Retina (tissue), 1 donor: ENCODE results near the gene POLR2L.

Experiments used
- DNase-seq: peaks from one replicate; pipeline ENCODE4 v3.0.0-alpha.2; 2016

POLR2L gene

DNA sequence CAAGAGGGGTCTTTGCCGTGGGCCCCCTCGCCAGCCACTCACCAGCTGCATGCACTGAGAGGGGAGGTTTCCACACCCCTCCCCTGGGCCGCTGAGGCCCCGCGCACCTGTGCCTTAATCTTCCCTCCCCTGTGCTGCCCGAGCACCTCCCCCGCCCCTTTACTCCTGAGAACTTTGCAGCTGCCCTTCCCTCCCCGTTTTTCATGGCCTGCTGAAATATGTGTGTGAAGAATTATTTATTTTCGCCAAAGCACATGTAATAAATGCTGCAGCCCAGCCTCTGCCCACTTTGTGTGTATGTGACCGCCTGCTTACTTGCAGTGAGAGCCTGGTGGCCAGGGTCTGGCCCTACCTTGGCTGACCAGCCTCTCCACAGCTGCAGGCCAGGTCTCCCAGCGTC lies 17.4 kb downstream of the POLR2L start:
- DNase-seq = no peak

DNA sequence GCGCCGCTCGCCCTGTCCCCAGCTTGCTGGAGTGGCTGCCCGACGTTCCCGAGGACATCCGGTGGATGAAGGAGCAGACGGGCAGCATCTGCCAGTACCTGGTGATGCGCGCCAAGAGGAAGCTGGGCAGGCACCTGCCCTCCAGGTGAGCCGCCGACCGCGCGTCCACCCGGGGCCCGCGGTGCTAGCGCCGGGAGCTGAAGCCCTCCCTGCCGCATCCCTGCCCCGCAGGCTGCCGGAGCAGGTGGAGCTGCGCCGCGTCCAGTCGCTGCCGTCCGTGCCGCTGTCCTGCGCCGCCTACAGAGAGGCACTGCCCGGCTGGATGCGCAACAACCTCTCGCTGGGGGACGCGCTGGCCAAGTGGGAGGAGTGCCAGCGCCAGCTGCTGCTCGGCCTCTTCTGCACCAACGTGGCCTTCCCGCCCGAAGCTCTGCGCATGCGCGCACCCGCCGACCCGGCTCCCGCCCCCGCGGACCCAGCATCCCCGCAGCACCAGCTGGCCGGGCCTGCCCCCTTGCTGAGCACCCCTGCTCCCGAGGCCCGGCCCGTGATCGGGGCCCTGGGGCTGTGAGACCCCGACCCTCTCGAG lies 17.9 kb downstream of the POLR2L start:
- peak; percentile 59 for DNase-seq

DNA sequence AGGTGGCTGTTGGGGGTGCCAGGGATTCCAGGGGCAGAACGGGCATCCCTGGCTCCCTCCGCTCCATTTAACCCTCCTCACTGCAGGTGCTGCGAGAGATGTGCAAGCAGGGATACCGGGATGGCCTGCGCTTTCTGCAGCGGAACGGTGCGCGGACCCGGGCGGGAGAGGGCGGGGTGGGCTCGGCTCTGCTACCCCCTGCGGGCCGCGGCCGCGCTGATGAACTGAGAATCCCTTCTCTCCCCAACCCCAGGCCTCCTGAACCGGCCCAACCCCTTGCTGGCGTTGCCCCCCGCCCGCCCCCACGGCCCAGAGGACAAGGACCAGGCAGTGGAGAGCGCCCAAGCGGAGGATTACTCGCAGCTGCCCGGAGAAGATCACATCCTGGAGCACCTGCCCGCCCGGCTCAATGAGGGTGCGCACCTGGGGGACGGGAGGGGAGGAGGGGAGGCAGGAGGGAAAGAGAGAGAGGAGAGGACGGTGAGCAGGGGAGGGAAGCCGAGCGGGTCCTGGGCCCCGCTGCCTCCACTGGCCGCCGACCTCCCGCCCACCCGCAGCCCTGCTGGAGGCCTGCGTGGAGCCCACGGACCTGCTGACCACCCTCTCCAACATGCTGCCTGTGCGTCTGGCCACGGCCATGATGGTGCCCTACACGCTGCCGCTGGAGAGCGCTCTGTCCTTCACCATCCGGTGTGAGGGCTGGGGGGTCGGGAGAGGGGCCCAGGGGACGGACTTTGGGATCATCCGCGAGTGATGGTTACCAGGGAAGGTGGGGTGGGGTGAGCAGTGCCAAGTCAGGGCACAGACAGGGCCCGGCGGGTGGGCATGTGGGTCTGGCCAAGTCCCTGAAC lies 18.7 kb downstream of the POLR2L start:
- no peak for DNase-seq

DNA sequence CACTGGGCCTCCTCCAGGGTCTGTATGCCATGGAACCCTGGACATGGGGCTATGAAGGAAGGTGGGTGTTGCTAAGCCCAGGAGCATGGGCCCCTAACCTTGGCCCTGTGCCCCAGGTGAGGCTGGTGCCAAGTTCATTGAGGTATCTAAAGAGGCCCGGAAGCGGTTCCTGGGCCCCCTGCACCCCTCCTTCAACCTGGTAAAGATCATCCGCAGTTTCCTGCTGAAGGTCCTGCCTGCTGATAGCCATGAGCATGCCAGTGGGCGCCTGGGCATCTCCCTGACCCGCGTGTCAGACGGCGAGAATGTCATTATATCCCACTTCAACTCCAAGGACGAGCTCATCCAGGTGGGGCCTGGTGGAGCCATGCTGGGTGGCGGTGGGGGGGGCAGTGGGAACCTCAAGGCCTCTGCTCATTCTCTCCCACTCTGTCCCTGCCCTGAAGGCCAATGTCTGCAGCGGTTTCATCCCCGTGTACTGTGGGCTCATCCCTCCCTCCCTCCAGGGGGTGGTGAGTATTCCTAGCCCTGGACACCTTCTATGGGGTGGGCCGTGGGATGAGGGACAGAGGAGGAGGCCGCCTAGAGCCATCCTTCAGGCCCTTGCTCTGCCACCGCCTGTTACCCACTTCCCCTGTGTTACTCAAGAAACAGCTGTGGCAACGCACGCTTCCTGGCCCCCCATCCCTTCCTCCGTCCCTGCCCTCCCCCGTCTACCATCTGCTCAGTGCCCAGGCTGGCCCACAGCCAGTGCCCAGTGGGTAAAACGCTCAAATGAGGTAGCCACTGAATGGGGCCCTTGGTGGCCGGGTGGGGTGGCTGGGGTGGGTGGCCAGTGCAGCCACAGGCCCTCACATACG lies 20.6 kb downstream of the POLR2L start:
- no peak for DNase-seq

DNA sequence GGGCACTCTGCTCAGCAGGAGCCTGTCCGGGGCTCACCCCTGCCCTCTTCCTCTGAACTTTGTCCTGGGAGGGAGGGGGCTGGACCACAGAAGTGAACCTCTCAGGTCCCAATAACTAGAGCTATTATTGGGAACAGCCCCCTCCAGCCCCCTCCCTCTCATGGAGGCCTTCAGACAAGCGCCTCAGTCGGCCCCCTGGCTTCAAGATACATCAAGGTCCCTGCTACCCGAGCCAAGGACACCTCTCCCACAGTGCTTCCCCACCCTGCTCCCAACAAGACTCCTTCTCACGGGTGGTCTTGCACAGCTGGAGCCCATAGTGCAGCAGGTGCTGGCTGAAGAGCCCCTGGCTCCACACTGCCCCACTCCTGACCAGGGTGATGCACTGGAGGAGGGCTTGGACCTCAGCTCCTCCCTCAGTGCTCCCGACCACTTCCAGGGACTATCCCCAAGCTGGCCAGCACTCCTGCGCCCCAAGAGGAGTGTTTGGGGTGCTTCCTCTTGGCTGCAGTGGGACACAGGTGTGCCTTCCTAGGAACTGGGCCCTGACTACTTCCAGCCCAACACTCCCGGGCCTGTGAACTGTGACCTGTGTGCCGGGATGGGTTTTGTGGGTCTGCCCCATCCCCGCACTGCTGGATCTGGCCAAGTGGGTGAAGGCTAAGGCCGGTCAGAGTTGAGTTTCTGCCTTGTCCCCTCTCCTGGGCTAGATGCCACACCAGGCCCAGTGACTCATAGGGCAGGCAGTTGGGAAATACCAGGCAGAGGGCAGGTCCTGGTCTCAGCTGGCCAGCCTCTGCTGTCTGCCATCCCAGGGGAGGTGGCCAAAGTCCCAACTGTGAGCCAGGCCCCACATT lies 21.4 kb downstream of the POLR2L start:
- DNase-seq = no peak

DNA sequence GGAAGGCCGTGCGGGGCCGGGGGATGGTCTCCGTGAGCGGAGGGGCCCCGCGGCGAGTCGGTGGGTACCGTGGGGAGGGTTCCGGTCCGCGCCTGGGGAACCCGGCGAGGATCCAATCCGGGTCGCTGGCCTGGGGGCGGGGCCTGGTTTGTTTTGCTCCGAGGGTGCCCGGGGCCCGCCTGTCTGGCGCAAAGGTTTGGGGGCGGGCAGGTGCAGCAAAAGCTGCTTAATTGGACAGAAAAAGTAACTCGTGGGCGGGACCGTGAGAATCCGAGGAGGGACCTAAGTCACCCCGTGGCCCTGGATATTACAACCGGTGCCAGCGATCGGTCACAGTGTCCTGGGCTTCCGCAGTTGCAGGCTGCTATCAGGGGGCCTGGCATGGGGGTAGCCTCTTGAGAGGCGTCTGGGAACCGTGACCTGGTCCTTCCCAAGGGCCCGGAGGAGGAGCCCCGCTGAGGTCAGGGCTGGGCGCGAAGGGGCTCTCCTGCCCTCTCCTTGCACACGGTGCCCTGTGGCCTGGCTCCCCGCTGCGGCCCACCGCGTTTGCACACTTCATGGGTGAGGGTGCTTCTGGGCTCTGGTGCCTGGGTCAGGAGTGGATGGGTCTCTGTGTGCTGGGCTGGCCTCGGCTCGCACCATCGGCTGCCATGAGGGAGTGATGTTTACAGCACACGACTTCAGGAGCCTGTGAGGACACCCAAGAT lies 22.2 kb downstream of the POLR2L start:
- peak; percentile 57 for DNase-seq

DNA sequence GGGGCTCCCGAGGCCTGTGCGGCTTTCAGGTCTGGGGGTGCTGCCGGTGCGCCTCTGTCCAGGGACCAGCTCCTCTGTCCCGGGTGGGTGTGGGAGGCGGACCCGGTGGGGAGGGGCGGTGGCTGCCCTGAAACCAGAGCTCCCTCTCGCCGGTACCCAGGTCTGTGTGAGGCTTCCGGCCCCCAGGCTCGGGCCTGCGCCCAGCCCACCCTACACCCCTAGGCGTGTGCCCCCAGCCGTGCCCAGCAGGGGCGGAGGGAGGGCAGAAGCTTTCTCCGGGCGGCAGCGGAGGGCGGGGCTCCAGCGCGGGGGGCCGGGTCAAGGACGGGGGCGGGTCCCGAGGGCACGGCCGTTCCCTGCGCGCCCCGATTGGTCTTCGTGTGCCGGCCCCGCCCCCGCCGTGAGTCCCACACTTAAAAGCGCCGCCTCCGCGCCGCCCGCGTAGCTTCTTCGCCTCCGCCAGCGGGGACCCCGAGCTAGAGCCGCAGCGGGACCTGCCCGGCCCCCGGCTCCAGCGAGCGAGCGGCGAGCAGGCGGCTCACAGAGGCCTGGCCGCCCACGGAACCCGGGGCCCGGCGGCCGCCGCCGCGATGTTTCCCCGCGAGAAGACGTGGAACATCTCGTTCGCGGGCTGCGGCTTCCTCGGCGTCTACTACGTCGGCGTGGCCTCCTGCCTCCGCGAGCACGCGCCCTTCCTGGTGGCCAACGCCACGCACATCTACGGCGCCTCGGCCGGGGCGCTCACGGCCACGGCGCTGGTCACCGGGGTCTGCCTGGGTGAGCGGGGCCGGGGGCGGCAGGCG lies 23.0 kb downstream of the POLR2L start:
- peak; percentile 81 for DNase-seq

DNA sequence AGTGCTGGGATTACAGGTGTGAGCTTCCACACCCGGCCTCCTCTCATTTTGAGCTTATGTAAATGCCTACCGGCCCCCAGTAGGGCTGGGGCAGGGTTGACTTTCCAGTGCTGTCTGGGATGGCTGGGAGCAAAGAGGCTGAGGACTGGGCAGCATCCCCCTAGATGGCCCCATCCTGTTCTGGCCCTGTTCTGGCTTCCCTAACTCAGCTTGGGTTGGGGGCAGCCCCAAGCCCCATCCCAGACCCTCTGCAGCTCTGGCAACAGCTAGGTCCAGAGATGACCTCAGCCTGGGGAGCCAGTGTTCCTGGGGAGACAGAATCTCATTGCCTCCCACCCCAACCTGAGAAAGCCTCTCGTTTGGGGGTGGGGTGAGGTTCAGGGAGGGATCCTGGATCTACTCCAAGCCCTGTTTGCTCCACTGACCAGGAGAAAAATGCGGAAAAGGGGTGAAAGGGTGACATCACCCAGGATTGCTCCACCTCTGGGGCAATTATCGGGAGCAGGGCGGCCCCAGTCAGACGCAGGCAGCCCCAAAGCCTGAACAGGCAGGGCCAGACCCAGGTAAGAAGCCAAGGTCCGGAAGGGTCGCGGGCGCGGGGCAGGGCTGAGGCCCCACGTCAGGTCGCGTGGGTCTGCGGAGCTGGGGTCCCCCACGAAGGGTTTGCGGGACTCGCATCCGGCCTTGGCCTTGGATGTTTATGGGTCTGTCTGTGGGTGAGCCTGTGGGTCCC lies 23.8 kb downstream of the POLR2L start, which contains the start of gene PNPLA2:
TSS of gene PNPLA2 (plus strand) at position 519 of the 733 bp plus-strand sequence. CDS start 805 bp downstream, outside the sequence.
- DNase-seq = peak; percentile 69

DNA sequence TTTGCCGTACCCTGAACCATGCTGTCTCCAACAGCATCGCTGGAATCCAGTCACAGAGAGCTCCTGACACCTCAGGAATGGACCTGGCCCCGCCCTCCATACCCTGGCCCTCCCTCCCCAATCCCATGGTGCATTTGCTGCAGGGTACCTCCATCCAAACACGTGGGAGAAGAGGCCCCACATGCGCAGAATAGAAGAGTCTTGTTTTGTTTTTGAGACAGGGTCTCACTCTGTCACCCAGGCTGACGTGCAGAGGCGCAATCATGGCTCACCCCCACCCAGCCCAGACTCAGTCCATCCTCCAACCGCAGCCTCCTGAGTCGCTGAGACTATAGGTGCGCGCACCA lies 25.9 kb downstream of the POLR2L start:
- DNase-seq = no peak

DNA sequence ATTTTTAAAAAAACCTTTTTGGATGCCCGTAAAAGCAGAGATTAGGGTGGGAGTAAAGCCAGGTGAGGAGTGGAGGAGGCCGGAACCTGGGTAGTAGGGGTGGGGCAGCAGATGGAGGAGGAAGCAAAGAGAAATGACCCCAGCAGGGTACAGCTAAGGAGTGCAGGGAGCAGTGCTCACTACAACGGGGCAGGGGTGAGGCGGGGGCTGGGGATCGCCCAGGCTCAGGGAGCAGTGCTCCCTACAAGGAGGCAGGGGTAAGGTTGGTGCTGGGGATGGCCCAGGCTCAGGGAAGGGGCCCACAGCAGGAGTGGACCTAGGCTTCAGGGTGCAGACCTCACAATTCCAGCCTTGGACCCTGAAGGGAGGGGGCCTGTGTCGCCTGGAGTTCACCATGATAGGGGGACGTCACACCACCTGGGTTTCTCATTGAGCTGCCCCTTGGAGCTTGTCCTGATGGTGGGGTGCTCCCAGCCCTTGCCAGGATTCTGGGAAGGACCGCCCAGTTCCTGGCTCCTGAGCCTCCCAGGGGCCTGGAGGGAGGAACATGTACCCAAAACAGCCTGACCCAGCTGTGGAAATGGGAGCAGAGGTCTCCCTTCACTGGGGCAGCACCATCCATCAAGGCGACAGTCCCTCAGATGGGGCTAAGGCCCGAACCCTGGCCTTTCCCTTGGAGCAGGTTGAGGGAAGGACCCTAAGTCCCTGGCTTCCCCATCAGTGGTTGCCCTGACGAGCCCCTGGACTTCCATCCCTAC lies 26.5 kb downstream of the POLR2L start:
- DNase-seq = no peak

DNA sequence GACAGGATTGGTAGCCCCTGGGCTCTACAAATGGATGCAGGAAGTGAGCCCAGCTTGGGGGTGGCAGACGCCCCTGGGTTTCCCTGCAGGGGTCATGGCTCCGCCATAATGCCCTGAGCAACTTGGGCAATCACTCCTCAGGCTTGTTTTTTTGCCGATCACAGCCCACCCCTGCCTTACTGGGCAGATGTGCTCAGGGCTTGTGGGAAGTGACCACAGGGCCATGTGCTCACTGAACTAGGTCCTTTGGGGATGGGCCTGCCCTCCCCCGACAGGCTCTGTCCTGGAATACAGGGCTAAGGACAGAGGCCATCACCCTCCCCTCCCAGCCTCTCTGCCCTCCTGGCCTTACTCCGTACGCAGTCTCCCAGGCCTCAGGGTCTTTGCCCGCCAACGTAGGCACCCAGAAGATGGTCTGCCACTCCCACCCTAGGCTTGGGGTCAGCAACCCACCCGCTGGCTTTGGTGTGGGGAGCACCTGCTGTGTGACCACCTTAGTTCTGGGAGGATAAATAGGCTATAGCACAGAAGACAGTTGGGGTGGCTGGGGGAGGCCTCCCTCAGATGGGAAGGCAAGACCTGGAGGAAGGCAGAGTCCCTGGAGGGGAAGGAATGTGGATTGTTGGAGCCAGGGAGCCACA lies 28.8 kb downstream of the POLR2L start:
- DNase-seq = no peak

DNA sequence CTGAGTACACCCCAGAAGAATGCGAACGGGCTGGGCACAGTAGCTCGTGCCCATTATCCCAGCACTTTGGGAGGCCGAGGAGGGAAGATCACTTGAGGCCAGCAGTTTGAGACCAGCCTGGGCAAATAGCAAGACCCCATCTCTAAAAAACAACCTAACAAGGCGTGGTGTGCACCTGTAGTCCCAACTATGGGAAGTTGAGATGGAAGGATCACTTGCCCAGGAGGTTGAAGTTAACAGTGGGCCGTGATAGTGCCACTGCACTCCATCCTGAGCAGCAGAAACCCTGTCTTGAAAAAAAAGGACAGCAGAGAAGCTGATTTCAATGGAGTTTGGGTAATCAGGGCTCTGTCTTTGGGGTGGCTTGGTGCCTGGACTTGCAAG lies 29.3 kb downstream of the POLR2L start:
- DNase-seq = no peak

DNA sequence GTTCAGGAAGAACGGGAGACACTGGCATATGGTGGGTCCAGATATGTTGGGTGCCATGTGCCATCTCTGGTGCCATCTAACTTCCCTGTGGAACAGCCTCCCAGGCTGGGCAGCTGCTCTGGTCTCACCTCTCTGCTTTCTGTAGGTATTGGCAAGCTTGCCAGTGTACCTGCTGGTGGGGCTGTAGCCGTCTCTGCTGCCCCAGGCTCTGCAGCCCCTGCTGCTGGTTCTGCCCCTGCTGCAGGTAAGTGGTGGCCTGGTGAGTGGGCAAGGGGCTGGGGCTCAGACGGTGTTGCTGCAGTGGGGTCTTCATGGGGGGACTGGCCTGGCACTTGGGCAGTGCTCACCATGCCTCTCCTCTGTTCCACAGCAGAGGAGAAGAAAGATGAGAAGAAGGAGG lies 29.9 kb downstream of the POLR2L start:
- DNase-seq = no peak

DNA sequence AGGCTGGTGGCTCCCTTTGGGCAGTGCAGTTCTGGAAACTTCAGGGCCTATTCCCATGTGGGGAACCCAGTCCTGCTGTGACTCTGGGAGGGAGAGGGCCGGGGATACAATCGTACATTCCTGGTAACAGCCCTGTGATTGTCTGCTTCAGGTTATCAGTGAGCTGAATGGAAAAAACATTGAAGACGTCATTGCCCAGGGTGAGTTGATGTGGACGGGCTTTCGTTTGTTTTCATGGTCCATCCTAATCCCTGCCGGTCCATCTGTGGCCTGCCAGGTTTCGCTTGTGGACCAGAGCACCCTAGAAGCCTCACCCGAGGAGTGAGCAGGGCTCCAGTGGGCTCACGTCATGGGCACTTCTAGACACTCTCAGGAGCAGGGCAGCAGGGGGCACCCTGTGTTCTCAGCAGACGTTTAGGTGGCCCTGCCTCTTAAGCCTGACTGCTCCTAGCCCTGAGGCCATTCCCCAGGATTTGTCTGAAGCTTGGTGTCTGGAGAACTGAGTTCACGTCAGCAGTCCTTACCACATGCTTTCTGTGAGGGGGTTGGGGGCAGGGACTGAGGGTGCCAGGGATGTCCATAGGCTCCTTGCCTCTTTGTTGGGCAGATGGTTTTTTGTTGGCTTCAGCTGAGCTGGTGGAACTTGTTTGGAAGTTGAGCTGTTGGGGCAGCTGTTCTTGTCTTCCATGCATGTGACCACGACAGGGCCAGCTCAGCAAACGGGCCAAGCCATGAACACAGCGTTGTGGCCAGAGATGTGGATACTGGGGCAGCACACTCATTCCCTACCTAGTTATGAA lies 30.7 kb downstream of the POLR2L start:
- no peak for DNase-seq

DNA sequence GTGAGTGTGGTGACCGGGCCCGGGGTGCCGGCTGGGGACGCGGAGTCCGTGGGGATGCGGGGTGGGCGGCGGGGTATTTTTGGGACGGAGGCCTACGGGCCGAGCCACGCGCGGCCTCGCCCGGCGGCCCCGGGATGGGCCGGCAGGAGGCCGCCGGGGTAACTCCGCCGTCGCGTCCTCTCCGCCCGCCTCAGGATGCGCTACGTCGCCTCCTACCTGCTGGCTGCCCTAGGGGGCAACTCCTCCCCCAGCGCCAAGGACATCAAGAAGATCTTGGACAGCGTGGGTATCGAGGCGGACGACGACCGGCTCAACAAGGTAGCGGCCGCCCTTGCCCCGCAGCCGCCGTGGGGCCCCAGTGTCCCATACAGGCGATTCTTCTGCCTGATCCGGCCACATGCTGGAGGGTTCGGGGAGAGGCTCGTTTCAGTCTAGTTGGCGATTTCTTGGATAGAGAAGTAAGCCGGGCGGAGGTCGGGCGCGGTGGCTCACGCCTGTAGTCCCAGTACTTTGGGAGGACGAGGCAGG lies 32.2 kb downstream of the POLR2L start:
- DNase-seq = no peak

DNA sequence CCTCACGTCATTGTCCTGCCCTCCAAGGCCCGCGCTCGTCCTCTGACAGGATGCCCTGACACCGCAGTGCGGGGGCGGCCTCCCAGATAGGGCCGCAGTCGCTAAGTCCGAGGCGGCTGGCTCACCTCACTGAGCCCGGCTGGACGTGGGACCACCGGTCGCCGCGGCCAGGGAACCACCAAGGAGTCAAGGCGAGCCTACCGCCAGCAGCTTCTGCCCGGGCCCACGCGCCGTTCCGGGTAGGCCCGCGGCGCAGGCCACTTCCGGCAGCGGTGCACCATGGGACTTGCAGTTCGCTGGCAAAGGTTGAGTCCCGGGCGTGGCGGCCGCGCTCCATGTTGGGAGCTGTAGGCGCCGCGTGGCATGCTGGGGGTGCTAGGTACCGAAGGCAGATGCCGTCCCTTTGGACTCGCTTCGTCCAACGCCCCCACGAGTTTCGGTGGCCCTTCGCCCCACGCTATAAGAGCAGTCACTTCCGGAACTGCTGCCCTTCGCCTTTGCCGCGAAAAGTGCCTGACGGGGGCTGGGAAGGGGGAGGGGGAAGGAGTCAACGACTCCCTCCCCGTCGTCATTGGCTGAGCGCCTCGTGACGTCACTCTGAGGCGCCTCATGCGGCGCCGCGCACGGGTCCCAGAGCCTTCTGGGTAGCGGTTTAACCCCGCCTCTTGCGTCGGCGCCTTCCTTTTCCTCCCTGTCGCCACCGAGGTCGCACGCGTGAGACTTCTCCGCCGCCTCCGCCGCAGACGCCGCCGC lies 32.9 kb downstream of the POLR2L start, which contains the start of gene RPLP2:
TSS of gene RPLP2 (plus strand) at position 681 of the 753 bp plus-strand sequence. CDS start 268 bp downstream, outside the sequence.
- DNase-seq = peak; percentile 100
